Trophoblast cell (in vitro differentiated cells and primary cell): Measurements from ENCODE around the gene IZUMO4.

Experiments used
- DNase-seq, 2 donors: peaks; one replicate each; pipeline ENCODE4 v3.0.0-alpha.2; 2016
- H2AFZ ChIP-seq: 2 replicates; pipeline ENCODE4 v1.6.1; 2013; ENCODE audit warnings: low read length, moderate library complexity, mild to moderate bottlenecking; ENCODE audit not compliant: insufficient read depth, poor library complexity
- H2AK5ac ChIP-seq: 2 replicates; pipeline ENCODE4 v1.6.1; 2013; ENCODE audit warnings: mild to moderate bottlenecking, low read length
- H2BK120ac ChIP-seq: 2 replicates; pipeline ENCODE4 v1.6.1; 2013; ENCODE audit warnings: low read length, mild to moderate bottlenecking, moderate library complexity; ENCODE audit not compliant: insufficient read depth, poor library complexity
- H2BK12ac ChIP-seq: 2 replicates; pipeline ENCODE4 v1.6.1; 2013; ENCODE audit warnings: mild to moderate bottlenecking, low read length, moderate library complexity
- H2BK5ac ChIP-seq: 2 replicates; pipeline ENCODE4 v1.6.1; 2013; ENCODE audit warnings: low read length, low read depth, moderate library complexity, mild to moderate bottlenecking; ENCODE audit not compliant: poor library complexity
- H3K14ac ChIP-seq: 2 replicates; pipeline ENCODE4 v1.6.1; 2013; ENCODE audit warnings: mild to moderate bottlenecking, low read length
- H3K18ac ChIP-seq: 2 replicates; pipeline ENCODE4 v1.6.1; 2013; ENCODE audit warnings: mild to moderate bottlenecking, low read length
- H3K23ac ChIP-seq: 2 replicates; pipeline ENCODE4 v1.6.1; 2013; ENCODE audit warnings: low read length
- H3K27ac ChIP-seq: 2 replicates; pipeline ENCODE4 v1.5.1; 2013; ENCODE audit warnings: low read depth, mild to moderate bottlenecking, inconsistent platforms, low read length, moderate library complexity
- H3K27me3 ChIP-seq: 2 replicates; pipeline ENCODE4 v1.6.1; 2013; ENCODE audit warnings: inconsistent platforms, mild to moderate bottlenecking, low read length, moderate library complexity; ENCODE audit not compliant: insufficient read depth
- H3K36me3 ChIP-seq, 2 experiments: 1 replicate in 1 of 2; 2 replicates in 1 of 2; pipeline ENCODE4 v1.6.1; 2013; ENCODE audit warnings: low read length in 2 of 2, mild to moderate bottlenecking in 2 of 2, moderate library complexity in 1 of 2; ENCODE audit not compliant: insufficient read depth in 2 of 2, control insufficient read depth in 1 of 2
- H3K4ac ChIP-seq: 2 replicates; pipeline ENCODE4 v1.6.1; 2013; ENCODE audit warnings: low read depth, mild to moderate bottlenecking, low read length, moderate library complexity
- H3K4me1 ChIP-seq, 2 experiments: 1 replicate in 1 of 2; 2 replicates in 1 of 2; pipeline ENCODE4 v1.6.1; 2013; ENCODE audit warnings: low read length in 2 of 2, mild to moderate bottlenecking in 2 of 2, moderate library complexity in 1 of 2; ENCODE audit not compliant: insufficient read depth in 2 of 2, control insufficient read depth in 1 of 2
- H3K4me2 ChIP-seq: 2 replicates; pipeline ENCODE4 v1.6.1; 2013; ENCODE audit warnings: inconsistent platforms, mild to moderate bottlenecking, low read length, moderate library complexity
- H3K4me3 ChIP-seq: 2 replicates; pipeline ENCODE4 v1.5.1; 2013; ENCODE audit warnings: mild to moderate bottlenecking, low read depth, low read length, inconsistent platforms
- H3K79me1 ChIP-seq: one replicate; pipeline ENCODE4 v1.6.1; 2013; ENCODE audit warnings: low read length
- H3K79me2 ChIP-seq: 2 replicates; pipeline ENCODE4 v1.6.1; 2013; ENCODE audit warnings: low read length, mild to moderate bottlenecking; ENCODE audit not compliant: control insufficient read depth, insufficient read depth, poor library complexity
- H3K9ac ChIP-seq: 2 replicates; pipeline ENCODE4 v1.6.1; 2013; ENCODE audit warnings: mild to moderate bottlenecking, low read length
- H3K9me3 ChIP-seq: 2 replicates; pipeline ENCODE4 v1.6.1; 2013; ENCODE audit warnings: low read depth, mild to moderate bottlenecking, control low read depth, inconsistent platforms, low read length; ENCODE audit not compliant: insufficient read depth
- H4K12ac ChIP-seq: 2 replicates; pipeline ENCODE4 v1.6.1; 2013; ENCODE audit warnings: low read depth, mild to moderate bottlenecking, low read length, moderate library complexity
- H4K8ac ChIP-seq: 2 replicates; pipeline ENCODE4 v1.6.1; 2013; ENCODE audit warnings: low read depth, mild to moderate bottlenecking, low read length, moderate library complexity
- H4K91ac ChIP-seq: one replicate; pipeline ENCODE4 v1.6.1; 2013; ENCODE audit warnings: low read depth, mild to moderate bottlenecking, low read length, moderate library complexity
- WGBS: extraction: QIAGEN DNeasy Blood & Tissue Kit; methylation state at CpG from one replicate; pipeline ENCODE4 v1.1.7; 2013; ENCODE audit warnings: missing lambda C conversion rate; ENCODE audit not compliant: insufficient read length, insufficient coverage; ENCODE audit errors: extremely low coverage; 5-methylcytosine and 5-hydroxymethylcytosine counted together

Gene IZUMO4

DNA sequence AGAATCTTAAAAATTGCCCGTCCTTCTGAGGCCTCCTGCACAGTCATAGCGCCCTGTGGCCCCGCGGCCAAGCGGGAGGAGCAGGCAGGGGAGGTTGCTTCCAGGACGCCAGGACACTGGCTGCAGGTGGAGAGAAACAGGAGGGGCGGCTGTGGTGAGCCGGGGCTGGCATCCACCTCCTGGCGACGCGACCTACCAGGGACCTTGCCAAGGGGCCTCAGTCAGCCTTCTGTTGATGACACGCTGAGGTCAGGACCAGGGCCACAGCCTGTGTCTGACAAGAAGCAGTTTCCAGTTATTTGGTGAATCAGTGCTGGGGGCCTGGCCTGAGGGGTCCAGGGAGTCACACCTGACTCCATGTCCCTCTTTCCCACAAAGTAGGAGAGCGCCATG lies 32.3 kb upstream of the IZUMO4 start:
- Histone ChIP-seq H3K4ac (no peak overlapping the region), H2BK120ac (no peak overlapping the region), H3K27me3 (no peaks in the 10 kb centered on the region), H4K91ac (no peak overlapping the region), H4K8ac (no peak overlapping the region), H3K9me3 (no peaks in the 10 kb centered on the region), H3K4me3 (no peak overlapping the region), H3K18ac (no peak overlapping the region), H3K79me2 (peaks cover 8% of the 10 kb centered on the region), H3K36me3 (no peaks in the 10 kb centered on the region), H3K14ac (no peak overlapping the region), H3K4me1 (peaks cover 20 to 22% of the 10 kb centered on the region in 2 experiments), H3K79me1 (peaks cover 23% of the 10 kb centered on the region), H2AK5ac (no peak overlapping the region), H4K12ac (no peak overlapping the region), H2AFZ (no peak overlapping the region), H3K27ac (no peak overlapping the region), H3K4me2 (no peak overlapping the region), H2BK5ac (no peak overlapping the region), H2BK12ac (no peak overlapping the region), H3K9ac (no peak overlapping the region), H3K23ac (no peak overlapping the region)
- no peak for DNase-seq
- WGBS: no CpG with 5 or more reads among the region's 13 CpGs

DNA sequence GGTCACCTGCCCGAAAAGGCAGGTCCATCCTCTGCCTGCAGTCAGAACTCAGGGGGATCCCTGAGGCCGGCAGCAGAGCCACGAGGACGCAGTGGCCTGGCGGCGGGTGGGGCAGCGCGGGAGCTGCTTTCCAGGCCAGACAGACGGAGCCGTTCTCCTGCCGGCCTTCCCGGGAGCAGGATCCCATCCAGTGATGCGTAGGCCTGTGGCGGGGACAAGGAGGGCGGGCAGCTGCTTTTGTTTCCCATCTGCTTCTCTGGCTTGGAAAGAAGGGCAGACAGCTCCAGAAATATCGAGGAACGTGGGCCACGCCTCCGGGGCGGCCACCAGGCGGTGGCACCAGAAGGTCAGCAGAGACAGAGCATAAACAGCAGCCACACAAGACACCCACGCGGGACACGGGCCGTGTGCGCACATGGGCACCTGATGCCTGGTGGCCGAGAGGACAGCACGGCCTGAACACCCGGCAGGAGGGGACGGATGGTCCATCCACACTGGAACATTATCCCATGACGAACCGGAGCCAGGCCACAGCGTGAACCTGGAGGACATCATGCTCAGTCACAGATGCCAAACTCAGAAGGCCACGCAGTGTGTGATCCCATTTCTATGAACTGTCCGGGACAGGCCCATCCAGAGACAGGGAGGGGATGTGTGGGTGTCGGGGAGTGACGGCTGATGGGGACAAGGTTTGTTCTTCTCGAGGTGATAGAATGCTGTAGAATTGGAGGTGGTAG lies 31.8 kb upstream of the IZUMO4 start:
- Histone ChIP-seq H3K4me3 (no peak overlapping the region), H3K27me3 (no peaks in the 10 kb centered on the region), H3K4ac (no peak overlapping the region), H2BK120ac (no peak overlapping the region), H2AFZ (no peak overlapping the region), H3K23ac (no peak overlapping the region), H2BK12ac (no peak overlapping the region), H3K4me1 (peaks cover 14 to 17% of the 10 kb centered on the region in 2 experiments), H3K14ac (no peak overlapping the region), H4K12ac (no peak overlapping the region), H3K79me1 (peaks cover 18% of the 10 kb centered on the region), H3K79me2 (peaks cover 8% of the 10 kb centered on the region), H3K9ac (no peak overlapping the region), H3K4me2 (no peak overlapping the region), H3K27ac (no peak overlapping the region), H3K9me3 (no peaks in the 10 kb centered on the region), H3K18ac (no peak overlapping the region), H2AK5ac (peak overlapping the region; percentile 16), H3K36me3 (no peaks in the 10 kb centered on the region), H4K91ac (no peak overlapping the region), H2BK5ac (no peak overlapping the region), H4K8ac (no peak overlapping the region)
- DNase-seq: no peak
- WGBS: no CpG with 5 or more reads among the region's 38 CpGs

DNA sequence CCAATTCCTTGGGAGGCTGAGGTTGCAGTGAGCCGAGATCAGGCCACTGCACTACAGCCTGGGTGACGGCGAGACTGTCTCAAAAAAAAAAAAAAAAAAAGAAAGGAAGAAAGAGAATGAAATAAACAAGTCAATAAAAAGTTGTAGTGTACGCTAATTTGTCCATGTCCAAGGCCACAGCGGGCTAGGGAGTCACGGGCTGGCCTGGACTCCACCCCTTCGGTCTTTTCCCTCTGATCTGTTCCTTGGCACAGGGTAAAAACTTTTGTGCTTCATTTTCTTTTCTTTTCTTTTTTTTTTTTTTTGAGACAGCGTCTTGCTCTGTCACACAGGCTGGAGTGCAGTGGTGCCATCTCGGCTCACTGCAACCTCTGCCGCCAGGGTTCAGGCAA lies 26.3 kb upstream of the IZUMO4 start:
- H3K36me3 ChIP-seq: peaks cover 32% of the 10 kb centered on the region in 2 experiments

GRCh38 chr19:2070986-2071673 lies 25.6 kb upstream of the IZUMO4 start:
- Histone ChIP-seq H3K27ac (no peak overlapping the region), H3K36me3 (peaks cover 37% of the 10 kb centered on the region in 2 experiments), H3K23ac (no peak overlapping the region), H3K4ac (no peak overlapping the region), H3K79me2 (no peaks in the 10 kb centered on the region), H3K4me3 (no peak overlapping the region), H2BK12ac (no peak overlapping the region), H4K91ac (no peak overlapping the region), H4K8ac (no peak overlapping the region), H2BK5ac (no peak overlapping the region), H3K18ac (no peak overlapping the region), H3K4me1 (no peaks in the 10 kb centered on the region), H3K14ac (no peak overlapping the region), H3K9me3 (no peaks in the 10 kb centered on the region), H3K27me3 (no peaks in the 10 kb centered on the region), H3K79me1 (no peaks in the 10 kb centered on the region), H3K4me2 (no peak overlapping the region), H4K12ac (no peak overlapping the region), H2AK5ac (no peak overlapping the region), H2BK120ac (no peak overlapping the region), H3K9ac (peak overlapping the region; percentile 34), H2AFZ (no peak overlapping the region)
- no CpG with 5 or more reads among the region's 19 CpGs for WGBS
- no peak for DNase-seq

More for the DNA sequence above, 26.3 kb upstream of the IZUMO4 start:
- H2AFZ ChIP-seq: no peak overlapping the region
- H3K4ac ChIP-seq: no peak overlapping the region
- no peak overlapping the region for H2BK120ac ChIP-seq
- no peaks in the 10 kb centered on the region for H3K9me3 ChIP-seq
- no peaks in the 10 kb centered on the region for H3K4me1 ChIP-seq
- no peak overlapping the region for H2AK5ac ChIP-seq
- no peak overlapping the region for H3K27ac ChIP-seq
- H3K79me1 ChIP-seq: no peaks in the 10 kb centered on the region
- no peak overlapping the region for H3K4me2 ChIP-seq
- H3K27me3 ChIP-seq: no peaks in the 10 kb centered on the region
- H2BK5ac ChIP-seq: no peak overlapping the region
- no CpG with 5 or more reads among the region's 10 CpGs for WGBS
- H4K12ac ChIP-seq: no peak overlapping the region
- no peak overlapping the region for H3K14ac ChIP-seq
- no peak overlapping the region for H3K9ac ChIP-seq
- DNase-seq: no peak
- H4K91ac ChIP-seq: no peak overlapping the region
- H4K8ac ChIP-seq: no peak overlapping the region
- H3K23ac ChIP-seq: no peak overlapping the region
- no peaks in the 10 kb centered on the region for H3K79me2 ChIP-seq
- H3K18ac ChIP-seq: no peak overlapping the region
- no peak overlapping the region for H2BK12ac ChIP-seq
- H3K4me3 ChIP-seq: no peak overlapping the region
